Hepatocyte (in vitro differentiated cells): ENCODE data around the gene TSNAX. TPM values are rescaled to one million over a fixed set of nuclear protein-coding genes. Genes with fewer than 3 reads are reported as not detected.

Experiments
- DNase-seq: peaks from one replicate; pipeline ENCODE4 v3.0.0-alpha.2; 2016; ENCODE audit warnings: low spot score
- H2AFZ ChIP-seq: fragments of 200-600 bp; sonication (generic); 2 replicates; pipeline ENCODE4 v1.6.0; 2016; ENCODE audit warnings: antibody characterized with exemption, mild to moderate bottlenecking
- H3K27ac ChIP-seq: fragments of 200-600 bp; sonication (generic); 2 replicates; pipeline ENCODE4 v1.5.1; 2016; ENCODE audit warnings: mild to moderate bottlenecking
- H3K27me3 ChIP-seq: fragments of 200-600 bp; sonication (generic); 2 replicates; pipeline ENCODE4 v1.6.1; 2016
- H3K36me3 ChIP-seq: fragments of 200-600 bp; sonication (generic); replicated peaks from 2 replicates; pipeline ENCODE4 v1.5.1; 2016; ENCODE audit warnings: low read depth; ENCODE audit not compliant: insufficient read depth
- H3K4me1 ChIP-seq: fragments of 200-600 bp; sonication (generic); 2 replicates; pipeline ENCODE4 v1.5.1; 2016; ENCODE audit warnings: mild to moderate bottlenecking, moderate library complexity; ENCODE audit not compliant: insufficient read depth
- H3K4me2 ChIP-seq: fragments of 200-600 bp; sonication (generic); 2 replicates; pipeline ENCODE4 v1.6.0; 2016
- H3K4me3 ChIP-seq: fragments of 200-600 bp; sonication (generic); 2 replicates; pipeline ENCODE4 v1.5.1; 2016; ENCODE audit warnings: mild to moderate bottlenecking
- H3K79me2 ChIP-seq: fragments of 200-600 bp; sonication (generic); 2 replicates; pipeline ENCODE4 v1.6.0; 2017; ENCODE audit warnings: mild to moderate bottlenecking
- H3K9me2 ChIP-seq: fragments of 200-600 bp; sonication (generic); replicated peaks from 2 replicates; pipeline ENCODE4 v1.6.0; 2017; ENCODE audit warnings: mild to moderate bottlenecking; ENCODE audit not compliant: insufficient read depth
- H3K9me3 ChIP-seq: fragments of 200-600 bp; sonication (generic); 2 replicates; pipeline ENCODE4 v1.5.1; 2016; ENCODE audit warnings: low read depth, mild to moderate bottlenecking
- H4K20me1 ChIP-seq: fragments of 200-600 bp; sonication (generic); 2 replicates; pipeline ENCODE4 v1.6.0; 2016; ENCODE audit warnings: mild to moderate bottlenecking; ENCODE audit not compliant: insufficient read depth, poor library complexity, severe bottlenecking
- EZH2 ChIP-seq: fragments of 200-600 bp; sonication (generic); IDR thresholded peaks from 2 replicates; pipeline ENCODE4 v1.6.1; 2016; ENCODE audit warnings: antibody characterized with exemption, mild to moderate bottlenecking, borderline replicate concordance
- EZH2phosphoT487 ChIP-seq: fragments of 200-600 bp; sonication (generic); IDR thresholded peaks from one replicate; pipeline ENCODE4 v1.6.1; 2018; ENCODE audit warnings: antibody characterized with exemption, mild to moderate bottlenecking, low read depth, moderate library complexity; ENCODE audit not compliant: unreplicated experiment, severe bottlenecking
- WGBS: methylation state at CpG from one replicate; pipeline ENCODE4 v1.1.6; 2016; ENCODE audit warnings: low lambda C conversion rate; ENCODE audit errors: missing lambda C conversion rate; 5-methylcytosine and 5-hydroxymethylcytosine counted together
- polyA plus RNA-seq: library from polyadenylated mRNA; unstranded; fragments of >200 nt; fragmentation: Nextera tagmentation; extraction: Ambion mirVana; gene quantifications from 2 replicates; pipeline ENCODE4 v1.2.1, GENCODE V29; 2016
- total RNA-seq: library from RNA; depleted of rRNA; stranded (reverse); fragments of >200 nt; gene quantifications from 2 replicates; pipeline ENCODE4 v1.2.3, GENCODE V29; 2014
- TF ChIP-seq, protein P1 (sequence below): fragments of 200-600 bp; sonication (generic); IDR thresholded peaks from 2 replicates; pipeline ENCODE4 v1.5.1; 2016; ENCODE audit warnings: antibody characterized with exemption, mild to moderate bottlenecking; ENCODE audit not compliant: poor library complexity

The TSNAX gene
- total and polyA plus RNA-seq, 2 experiments from 2014 or later, result 26.8 to 42.2 TPM

DNA sequence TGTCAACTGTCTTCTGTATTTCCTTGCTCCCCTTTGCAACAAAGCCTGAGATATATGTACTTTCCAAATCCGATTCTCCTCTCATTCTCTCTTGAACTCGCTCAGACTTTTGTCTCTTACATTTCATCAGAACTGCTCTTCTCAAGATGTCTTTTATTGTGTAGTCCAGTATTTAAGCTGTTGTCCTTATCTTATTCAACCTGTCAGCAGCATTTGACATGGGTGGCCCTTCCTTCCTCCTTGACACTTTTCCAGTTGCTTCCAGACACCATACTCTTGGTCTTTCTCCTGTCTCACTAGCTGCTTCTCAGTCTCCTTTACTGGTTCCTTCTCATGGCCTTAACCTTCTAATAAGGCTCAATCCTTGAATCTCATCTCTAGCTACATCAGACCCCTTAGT lies 47.0 kb downstream of the TSNAX start:
- H2AFZ ChIP-seq, result no peak overlapping the region
- no peaks in the 10 kb centered on the region for H4K20me1 ChIP-seq
- TF ChIP-seq, protein P1, sequence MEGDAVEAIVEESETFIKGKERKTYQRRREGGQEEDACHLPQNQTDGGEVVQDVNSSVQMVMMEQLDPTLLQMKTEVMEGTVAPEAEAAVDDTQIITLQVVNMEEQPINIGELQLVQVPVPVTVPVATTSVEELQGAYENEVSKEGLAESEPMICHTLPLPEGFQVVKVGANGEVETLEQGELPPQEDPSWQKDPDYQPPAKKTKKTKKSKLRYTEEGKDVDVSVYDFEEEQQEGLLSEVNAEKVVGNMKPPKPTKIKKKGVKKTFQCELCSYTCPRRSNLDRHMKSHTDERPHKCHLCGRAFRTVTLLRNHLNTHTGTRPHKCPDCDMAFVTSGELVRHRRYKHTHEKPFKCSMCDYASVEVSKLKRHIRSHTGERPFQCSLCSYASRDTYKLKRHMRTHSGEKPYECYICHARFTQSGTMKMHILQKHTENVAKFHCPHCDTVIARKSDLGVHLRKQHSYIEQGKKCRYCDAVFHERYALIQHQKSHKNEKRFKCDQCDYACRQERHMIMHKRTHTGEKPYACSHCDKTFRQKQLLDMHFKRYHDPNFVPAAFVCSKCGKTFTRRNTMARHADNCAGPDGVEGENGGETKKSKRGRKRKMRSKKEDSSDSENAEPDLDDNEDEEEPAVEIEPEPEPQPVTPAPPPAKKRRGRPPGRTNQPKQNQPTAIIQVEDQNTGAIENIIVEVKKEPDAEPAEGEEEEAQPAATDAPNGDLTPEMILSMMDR, result no peak
- no peak for TF ChIP-seq EZH2
- no peak for TF ChIP-seq EZH2phosphoT487
- no peak overlapping the region for H3K4me3 ChIP-seq
- no peaks in the 10 kb centered on the region for H3K9me3 ChIP-seq
- no peaks in the 10 kb centered on the region for H3K9me2 ChIP-seq
- DNase-seq, result no peak
- no peak overlapping the region for H3K27ac ChIP-seq
- H3K79me2 ChIP-seq, result no peaks in the 10 kb centered on the region
- no peaks in the 10 kb centered on the region for H3K4me1 ChIP-seq
- no peaks in the 10 kb centered on the region for H3K27me3 ChIP-seq
- H3K36me3 ChIP-seq, result no peaks in the 10 kb centered on the region
- WGBS, result 94% methylated on average over 2 of the region's 2 CpGs
- no peak overlapping the region for H3K4me2 ChIP-seq

GRCh38 chr1:231576804-231577718 lies 48.6 kb downstream of the TSNAX start:
- H3K4me1 ChIP-seq, result no peaks in the 10 kb centered on the region
- no peak for DNase-seq
- H3K27me3 ChIP-seq, result no peaks in the 10 kb centered on the region
- no peak overlapping the region for H2AFZ ChIP-seq
- no peak overlapping the region for H3K4me2 ChIP-seq
- no peak overlapping the region for H3K4me3 ChIP-seq
- peak overlapping the region; percentile 1 for H3K27ac ChIP-seq
- no peaks in the 10 kb centered on the region for H3K9me3 ChIP-seq
- 86% methylated on average over 11 of the region's 11 CpGs for WGBS
- H3K36me3 ChIP-seq, result no peaks in the 10 kb centered on the region
- TF ChIP-seq EZH2phosphoT487, result no peak
- TF ChIP-seq, protein P1, result no peak
- no peak for TF ChIP-seq EZH2
- no peaks in the 10 kb centered on the region for H3K9me2 ChIP-seq
- H3K79me2 ChIP-seq, result no peaks in the 10 kb centered on the region
- no peaks in the 10 kb centered on the region for H4K20me1 ChIP-seq

- Histone ChIP-seq H3K4me1 (no peaks in the 10 kb centered on the region), H2AFZ (no peak overlapping the region), H4K20me1 (no peaks in the 10 kb centered on the region), H3K79me2 (no peaks in the 10 kb centered on the region), H3K9me2 (no peaks in the 10 kb centered on the region), H3K4me3 (no peak overlapping the region), H3K36me3 (no peaks in the 10 kb centered on the region), H3K27me3 (no peaks in the 10 kb centered on the region), H3K9me3 (no peaks in the 10 kb centered on the region), H3K27ac (no peak overlapping the region), H3K4me2 (no peak overlapping the region)
- TF ChIP-seq, protein P1, result no peak
- TF ChIP-seq EZH2phosphoT487, result no peak
- no peak for TF ChIP-seq EZH2
- DNase-seq, result no peak
- 92% methylated on average over 1 of the region's 1 CpG for WGBS
These were observed 52.4 kb downstream of the TSNAX start for GRCh38 chr1:231580874-231581273.
